ENCODE measurements around the gene FAM81A. TPM values are rescaled to one million over a fixed set of nuclear protein-coding genes. Genes with fewer than 3 reads are reported as not detected.

FAM81A gene
- total and polyA plus RNA-seq, 9 of the 15 experiments (the other 6 are each of a cell fraction or from before 2014, with no cell fraction given): not detected

- no peak for TF ChIP-seq GTF3C2 (IDR thresholded peaks at IDR 0.05; ENCODE audit: borderline replicate concordance, extremely low read depth, insufficient read length)
- TF ChIP-seq ERF (CRISPR knock-in tag; IDR thresholded peaks at IDR 0.05): no peak
- TF ChIP-seq RAD21 (CRISPR knock-in tag; conservative IDR thresholded peaks at IDR 0.05 in 1 of 2, IDR thresholded peaks at IDR 0.05 in 1 of 2): no peak
- no peak for TF ChIP-seq ZNF668 (CRISPR knock-in tag; IDR thresholded peaks at IDR 0.05)
Measured at GRCh38 chr15:59550956-59551355, 113.0 kb downstream of the FAM81A start (continued).

GRCh38 chr15:59553879-59554735, 116.1 kb downstream of the FAM81A start:
- peak overlapping the region; percentile 34 for H3K27ac ChIP-seq (ENCODE audit: extremely low read depth, low read depth, low read length)
- H3K79me2 ChIP-seq (ENCODE audit: control insufficient read depth, insufficient read depth, low read length): no peaks in the 10 kb centered on the region
- ChIA-PET CTCF (ENCODE audit: low intra/inter-chr PET ratio) (interaction anchor here (0.6 kb wide), 1 partner anchor 10 kb away, joined by 3 read pairs; no protein-coding TSS in a partner anchor), POLR2A (interaction anchor here (0.8 kb wide), 1 partner anchor 9 kb away, joined by 3 read pairs; no protein-coding TSS in a partner anchor)
- H3K4me2 ChIP-seq (ENCODE audit: insufficient read depth, low read length): no peak overlapping the region
- peaks cover 0 to 10% of the 10 kb centered on the region in 2 experiments; a peak in 4 of 5 replicates for H3K4me1 ChIP-seq (replicated peaks in 1 of 2; ENCODE audit: control insufficient read depth in 2 of 2, insufficient read depth in 2 of 2, low read length in 2 of 2)
- in situ Hi-C loops (cut with MboI) (no loop called here), intact Hi-C loops (cut with micrococcal nuclease) (no loop called here)
- no TSS peak for BruUV-seq (replicated peaks)
- H3K4me3 ChIP-seq: no peak overlapping the region
- no peaks in the 10 kb centered on the region for H4K20me1 ChIP-seq (replicated peaks; ENCODE audit: control insufficient read depth, insufficient read depth, low read length)
- WGBS (ENCODE audit: insufficient coverage, low coverage, missing lambda C conversion rate): 15% methylated on average over 9 of the region's 12 CpGs
- H3K9me3 ChIP-seq (replicated peaks; ENCODE audit: control insufficient read depth, insufficient read depth, low read depth, low read length): no peaks in the 10 kb centered on the region
- H3K27me3 ChIP-seq (ENCODE audit: control insufficient read depth in 2 of 2, insufficient read depth in 2 of 2, low read length in 2 of 2): no peaks in the 10 kb centered on the region
- FAIRE-seq (peak; percentile 46), DNase-seq (ENCODE audit: extremely low read depth in 1 of 4, low spot score in 3 of 4) (peak in 1 of 4 experiments; percentile 17), ATAC-seq (no peak)
- H2AFZ ChIP-seq (ENCODE audit: low read depth, low read length): peak overlapping the region; percentile 60
- H3K9ac ChIP-seq (ENCODE audit: insufficient read depth in 1 of 2, low read depth in 2 of 2, low read length in 2 of 2): no peak overlapping the region
- no peaks in the 10 kb centered on the region for H3K36me3 ChIP-seq (ENCODE audit: control insufficient read depth, insufficient read depth, low read length)
- no peaks in the 10 kb centered on the region for H3K9me1 ChIP-seq (ENCODE audit: control insufficient read depth, insufficient read depth, low read length)
- TF ChIP-seq MAX (CRISPR knock-in tag; IDR thresholded peaks at IDR 0.05) (peak; percentile 43; the same call in 1 of the 2 replicates), FOXA3 (CRISPR knock-in tag; conservative IDR thresholded peaks at IDR 0.05 in 1 of 2, IDR thresholded peaks at IDR 0.05 in 1 of 2) (peak; percentile 34 to 50; a peak in 3 of 4 replicates), POLR2AphosphoS2 (IDR thresholded peaks at IDR 0.05; ENCODE audit: low read length) (no peak), MLX (CRISPR knock-in tag; conservative IDR thresholded peaks at IDR 0.05) (no peak), RNF219 (CRISPR knock-in tag; IDR thresholded peaks at IDR 0.05) (no peak), MEF2A (IDR thresholded peaks at IDR 0.05; ENCODE audit: control insufficient read depth, low read depth, low read length) (no peak), ZNF347 (CRISPR knock-in tag; IDR thresholded peaks at IDR 0.05; ENCODE audit: low read depth) (no peak), DIDO1 (tag; IDR thresholded peaks at IDR 0.05; ENCODE audit: low read depth) (no peak)

All from K562 (cell line).